HPDE6-E6E7 (cell line): Measurements from ENCODE around the gene NUP62CL.
"Not testable (repeated sequence)": the region's sequence is repeated elsewhere in the genome, so short reads cannot be mapped to it uniquely, and the experiment has no call there.

Experiments used
- DNase-seq: peaks from one replicate; pipeline ENCODE4 v3.0.0; 2011; ENCODE audit warnings: missing footprints; ENCODE audit errors: extremely low spot score

NUP62CL gene

GRCh38 chrX:107205770-107206696 is at the start of gene NUP62CL, which contains the start of gene DNAAF6:
TSS of gene NUP62CL (minus strand) at chrX:107206433. CDS start at chrX:107175146, 31,287 bp downstream.
TSS of gene DNAAF6 (plus strand) at chrX:107206611. CDS start at chrX:107212876, 6,265 bp downstream.
- DNase-seq = peak; percentile 52

- DNase-seq = no peak
Observed at GRCh38 chrX:107228486-107228819, 22.2 kb upstream of the NUP62CL start.

- no peak for DNase-seq
Observed at GRCh38 chrX:107227780-107228485, 21.7 kb upstream of the NUP62CL start.

GRCh38 chrX:107226757-107227156 is 20.5 kb upstream of the NUP62CL start:
- DNase-seq = no peak

- DNase-seq = no peak
Observed at GRCh38 chrX:107213477-107213876, 7.2 kb upstream of the NUP62CL start.

- DNase-seq = no peak
Observed at GRCh38 chrX:107207943-107208342, 1.7 kb upstream of the NUP62CL start.

- DNase-seq = no peak
Observed at GRCh38 chrX:107207089-107207488, 856 bp upstream of the NUP62CL start.

GRCh38 chrX:107206697-107207065 is 448 bp upstream of the NUP62CL start:
- DNase-seq = no peak

GRCh38 chrX:107204068-107204605 is 2.1 kb downstream of the NUP62CL start:
- DNase-seq = no peak

- DNase-seq = no peak
Observed at GRCh38 chrX:107199491-107199890, 6.7 kb downstream of the NUP62CL start.

- not testable (repeated sequence) for DNase-seq
Observed at GRCh38 chrX:107198074-107198473, 8.2 kb downstream of the NUP62CL start.

- DNase-seq = no peak
Observed at GRCh38 chrX:107197319-107197718, 8.9 kb downstream of the NUP62CL start.

GRCh38 chrX:107171369-107172102 is 34.7 kb downstream of the NUP62CL start:
- no peak for DNase-seq

- DNase-seq = no peak
Observed at GRCh38 chrX:107168712-107169111, 37.5 kb downstream of the NUP62CL start.

GRCh38 chrX:107168257-107168656 is 38.0 kb downstream of the NUP62CL start:
- DNase-seq = no peak

GRCh38 chrX:107167163-107167921 is 38.9 kb downstream of the NUP62CL start:
- DNase-seq = no peak

- DNase-seq = not testable (repeated sequence)
Observed at GRCh38 chrX:107157618-107158017, 48.6 kb downstream of the NUP62CL start.

GRCh38 chrX:107155621-107156430 is 50.4 kb downstream of the NUP62CL start:
- not testable (repeated sequence) for DNase-seq

GRCh38 chrX:107154787-107155620 is 51.2 kb downstream of the NUP62CL start:
- DNase-seq = peak; percentile 48
